Inferior parietal cortex (tissue), 1 donor: ENCODE data around the gene TTI1.

Experiments
- DNase-seq: peaks from one replicate; pipeline ENCODE4 v3.0.0-alpha.2; 2016; ENCODE audit errors: extremely low spot score

Gene TTI1

GRCh38 chr20:38033330-38034107, at the start of gene TTI1, which contains the start of gene RPRD1B:
TTI1 (minus strand) TSS chr20:38033456; CDS start chr20:38013816, 19,640 bp downstream.
RPRD1B (plus strand) TSS chr20:38033746; CDS start chr20:38033948, 202 bp downstream.
- DNase-seq, result peak; percentile 98

- DNase-seq, result no peak
Measured at GRCh38 chr20:38082894-38083293, 49.6 kb upstream of the TTI1 start.

- DNase-seq, result no peak
Measured at GRCh38 chr20:38081575-38081974, 48.3 kb upstream of the TTI1 start.

GRCh38 chr20:38079353-38079752, 46.1 kb upstream of the TTI1 start:
- no peak for DNase-seq

- no peak for DNase-seq
Measured at GRCh38 chr20:38078084-38078483, 44.8 kb upstream of the TTI1 start.

- no peak for DNase-seq
Measured at GRCh38 chr20:38076548-38076947, 43.3 kb upstream of the TTI1 start.

GRCh38 chr20:38075161-38075998, 42.1 kb upstream of the TTI1 start:
- no peak for DNase-seq

- DNase-seq, result peak; percentile 81
Measured at GRCh38 chr20:38073307-38074071, 40.2 kb upstream of the TTI1 start.

GRCh38 chr20:38072898-38073297, 39.6 kb upstream of the TTI1 start:
- DNase-seq, result no peak

GRCh38 chr20:38067717-38068365, 34.6 kb upstream of the TTI1 start:
- no peak for DNase-seq

GRCh38 chr20:38066969-38067716, 33.9 kb upstream of the TTI1 start:
- DNase-seq, result no peak

- DNase-seq, result peak; percentile 35
Measured at GRCh38 chr20:38065764-38066375, 32.6 kb upstream of the TTI1 start.

- no peak for DNase-seq
Measured at GRCh38 chr20:38063911-38064530, 30.8 kb upstream of the TTI1 start.

- DNase-seq, result no peak
Measured at GRCh38 chr20:38062890-38063289, 29.6 kb upstream of the TTI1 start.

- no peak for DNase-seq
Measured at GRCh38 chr20:38061109-38061508, 27.9 kb upstream of the TTI1 start.

GRCh38 chr20:38060536-38060935, 27.3 kb upstream of the TTI1 start:
- DNase-seq, result no peak

- no peak for DNase-seq
Measured at GRCh38 chr20:38059832-38060231, 26.6 kb upstream of the TTI1 start.

GRCh38 chr20:38057351-38057972, 24.2 kb upstream of the TTI1 start:
- peak; percentile 90 for DNase-seq

GRCh38 chr20:38055848-38056247, 22.6 kb upstream of the TTI1 start:
- no peak for DNase-seq
